H9 (cell line): Measurements from ENCODE around the gene TNPO3. TPM values are rescaled to one million over a fixed set of nuclear protein-coding genes. Genes with fewer than 3 reads are reported as not detected.

Experiments used
- DNase-seq: peaks from one replicate; pipeline ENCODE4 v3.0.0-alpha.2; 2017
- H2AFZ ChIP-seq: one replicate; pipeline ENCODE4 v1.6.1; 2013; ENCODE audit warnings: mild to moderate bottlenecking, low read length, control low read depth, moderate library complexity
- H2AK5ac ChIP-seq: 2 replicates; pipeline ENCODE4 v1.6.1; 2013; ENCODE audit warnings: low read length, control low read depth, mixed read lengths; ENCODE audit not compliant: insufficient read length
- H2BK120ac ChIP-seq: one replicate; pipeline ENCODE4 v1.6.1; 2013; ENCODE audit warnings: low read depth, mild to moderate bottlenecking, low read length, control low read depth, inconsistent platforms; ENCODE audit not compliant: poor library complexity, severe bottlenecking
- H2BK12ac ChIP-seq: 2 replicates; pipeline ENCODE4 v1.6.1; 2013; ENCODE audit warnings: low read length, control low read depth, mixed read lengths, low read depth; ENCODE audit not compliant: insufficient read length
- H2BK15ac ChIP-seq: 2 replicates; pipeline ENCODE4 v1.6.1; 2013; ENCODE audit warnings: low read depth, low read length, control low read depth
- H2BK20ac ChIP-seq: one replicate; pipeline ENCODE4 v1.6.1; 2013; ENCODE audit warnings: low read depth, mild to moderate bottlenecking, low read length, control low read depth, inconsistent platforms; ENCODE audit not compliant: poor library complexity, severe bottlenecking
- H2BK5ac ChIP-seq: 2 replicates; pipeline ENCODE4 v1.6.1; 2013; ENCODE audit warnings: low read length, control low read depth, mixed read lengths; ENCODE audit not compliant: insufficient read length
- H3K14ac ChIP-seq: 2 replicates; pipeline ENCODE4 v1.6.1; 2013; ENCODE audit warnings: low read length, control low read depth; ENCODE audit not compliant: insufficient read depth
- H3K18ac ChIP-seq: 2 replicates; pipeline ENCODE4 v1.6.1; 2013; ENCODE audit warnings: low read depth, mild to moderate bottlenecking, mixed read lengths, low read length, control low read depth; ENCODE audit not compliant: insufficient read length
- H3K23ac ChIP-seq: 2 replicates; pipeline ENCODE4 v1.6.1; 2013; ENCODE audit warnings: low read length, control low read depth, mixed read lengths, low read depth; ENCODE audit not compliant: insufficient read length
- H3K23me2 ChIP-seq: 2 replicates; pipeline ENCODE4 v1.6.1; 2013; ENCODE audit warnings: low read depth, mild to moderate bottlenecking, mixed read lengths, low read length, control low read depth; ENCODE audit not compliant: insufficient read length, poor library complexity, severe bottlenecking
- H3K27ac ChIP-seq: 2 replicates; pipeline ENCODE4 v1.5.1; 2013; ENCODE audit warnings: low read length, control low read depth, mixed read lengths, low read depth; ENCODE audit not compliant: insufficient read length
- H3K27me3 ChIP-seq: 2 replicates; pipeline ENCODE4 v1.6.1; 2013; ENCODE audit warnings: low read length, control low read depth, inconsistent platforms; ENCODE audit not compliant: insufficient read depth
- H3K4ac ChIP-seq: 2 replicates; pipeline ENCODE4 v1.6.1; 2013; ENCODE audit warnings: low read depth, mild to moderate bottlenecking, control low read depth, inconsistent platforms, low read length, moderate library complexity
- H3K4me1 ChIP-seq: 2 replicates; pipeline ENCODE4 v1.6.1; 2013; ENCODE audit warnings: low read length, control low read depth, inconsistent platforms; ENCODE audit not compliant: insufficient read depth
- H3K4me2 ChIP-seq: 2 replicates; pipeline ENCODE4 v1.6.1; 2013; ENCODE audit warnings: low read length, control low read depth, mixed read lengths; ENCODE audit not compliant: insufficient read length, insufficient read depth
- H3K56ac ChIP-seq: 2 replicates; pipeline ENCODE4 v1.6.1; 2013; ENCODE audit warnings: low read depth, mild to moderate bottlenecking, mixed read lengths, low read length, control low read depth; ENCODE audit not compliant: insufficient read length
- H3K79me1 ChIP-seq: 2 replicates; pipeline ENCODE4 v1.6.1; 2013; ENCODE audit warnings: low read depth, mild to moderate bottlenecking, moderate library complexity, low read length, control low read depth, inconsistent platforms; ENCODE audit not compliant: insufficient read depth, poor library complexity, severe bottlenecking
- H3K79me2 ChIP-seq: 2 replicates; pipeline ENCODE4 v1.6.1; 2013; ENCODE audit warnings: low read length, control low read depth, inconsistent platforms; ENCODE audit not compliant: insufficient read depth
- H3K9ac ChIP-seq: 2 replicates; pipeline ENCODE4 v1.6.1; 2013; ENCODE audit warnings: low read length, control low read depth, mixed read lengths; ENCODE audit not compliant: insufficient read length; ENCODE audit errors: extremely low read depth
- H3K9me3 ChIP-seq: one replicate; pipeline ENCODE4 v1.6.1; 2013; ENCODE audit warnings: low read depth, low read length, inconsistent platforms; ENCODE audit not compliant: control insufficient read depth
- H3T11ph ChIP-seq: one replicate; pipeline ENCODE4 v1.6.1; 2013; ENCODE audit warnings: mild to moderate bottlenecking, low read length, control low read depth, inconsistent platforms
- H4K20me1 ChIP-seq: one replicate; pipeline ENCODE4 v1.6.1; 2013; ENCODE audit not compliant: control insufficient read depth, insufficient read length, insufficient read depth
- H4K5ac ChIP-seq: 2 replicates; pipeline ENCODE4 v1.6.1; 2013; ENCODE audit warnings: low read depth, mild to moderate bottlenecking, mixed read lengths, low read length, control low read depth; ENCODE audit not compliant: insufficient read length
- H4K8ac ChIP-seq: replicated peaks from 2 replicates; pipeline ENCODE4 v1.6.1; 2013; ENCODE audit warnings: low read length, control low read depth, mixed read lengths, low read depth; ENCODE audit not compliant: insufficient read length
- H4K91ac ChIP-seq: 2 replicates; pipeline ENCODE4 v1.6.1; 2013; ENCODE audit warnings: low read depth, mild to moderate bottlenecking, moderate library complexity, mixed read lengths, low read length, control low read depth; ENCODE audit not compliant: insufficient read length
- H3K27ac Mint-ChIP-seq, 3 experiments: 2 replicates in 2 of 3; 3 replicates in 1 of 3; pipeline ENCODE4 v1.8.0; 2020 to 2021; ENCODE audit warnings: mixed read lengths in 3 of 3, mild to moderate bottlenecking in 1 of 3, moderate library complexity in 1 of 3
- H3K27me3 Mint-ChIP-seq: 2 replicates; pipeline ENCODE4 v1.8.0; 2021; ENCODE audit warnings: low read depth, mild to moderate bottlenecking, moderate library complexity, mixed read lengths
- H3K36me3 Mint-ChIP-seq, 3 experiments: 2 replicates in 2 of 3; 3 replicates in 1 of 3; pipeline ENCODE4 v1.8.0; 2020 to 2021; ENCODE audit warnings: low read depth in 3 of 3, mixed read lengths in 3 of 3; ENCODE audit not compliant: insufficient read depth in 1 of 3
- H3K4me1 Mint-ChIP-seq, 2 experiments: 2 replicates each; pipeline ENCODE4 v1.8.0; 2020; ENCODE audit warnings: mixed read lengths in 2 of 2
- H3K4me3 Mint-ChIP-seq, 2 experiments: 2 replicates in 1 of 2; 3 replicates in 1 of 2; pipeline ENCODE4 v1.8.0; 2020 to 2021; ENCODE audit warnings: mild to moderate bottlenecking in 2 of 2, mixed read lengths in 2 of 2, moderate library complexity in 1 of 2
- H3K9me3 Mint-ChIP-seq, 2 experiments: 2 replicates in 1 of 2; 3 replicates in 1 of 2; pipeline ENCODE4 v1.8.0; 2020; ENCODE audit warnings: mild to moderate bottlenecking in 2 of 2, mixed read lengths in 2 of 2, moderate library complexity in 1 of 2
- WGBS: extraction: QIAGEN DNeasy Blood & Tissue Kit; methylation state at CpG from one replicate; pipeline ENCODE4 v1.1.7; 2013; ENCODE audit warnings: missing lambda C conversion rate, low lambda C conversion rate, mixed read lengths; ENCODE audit not compliant: insufficient read length; ENCODE audit errors: extremely low coverage; 5-methylcytosine and 5-hydroxymethylcytosine counted together
- total RNA-seq: library from RNA; stranded (reverse); gene quantifications from 2 replicates; pipeline ENCODE4 v1.2.1, GENCODE V29; 2021
- TF ChIP-seq, protein P1 (sequence below): fragments of 200-600 bp; sonication (generic); conservative IDR thresholded peaks from 3 replicates; pipeline ENCODE4 v1.8.0; 2021; ENCODE audit warnings: antibody characterized with exemption, mild to moderate bottlenecking

Gene TNPO3
- total RNA-seq, 1 experiment from 2014 or later, result 90.1 TPM

DNA sequence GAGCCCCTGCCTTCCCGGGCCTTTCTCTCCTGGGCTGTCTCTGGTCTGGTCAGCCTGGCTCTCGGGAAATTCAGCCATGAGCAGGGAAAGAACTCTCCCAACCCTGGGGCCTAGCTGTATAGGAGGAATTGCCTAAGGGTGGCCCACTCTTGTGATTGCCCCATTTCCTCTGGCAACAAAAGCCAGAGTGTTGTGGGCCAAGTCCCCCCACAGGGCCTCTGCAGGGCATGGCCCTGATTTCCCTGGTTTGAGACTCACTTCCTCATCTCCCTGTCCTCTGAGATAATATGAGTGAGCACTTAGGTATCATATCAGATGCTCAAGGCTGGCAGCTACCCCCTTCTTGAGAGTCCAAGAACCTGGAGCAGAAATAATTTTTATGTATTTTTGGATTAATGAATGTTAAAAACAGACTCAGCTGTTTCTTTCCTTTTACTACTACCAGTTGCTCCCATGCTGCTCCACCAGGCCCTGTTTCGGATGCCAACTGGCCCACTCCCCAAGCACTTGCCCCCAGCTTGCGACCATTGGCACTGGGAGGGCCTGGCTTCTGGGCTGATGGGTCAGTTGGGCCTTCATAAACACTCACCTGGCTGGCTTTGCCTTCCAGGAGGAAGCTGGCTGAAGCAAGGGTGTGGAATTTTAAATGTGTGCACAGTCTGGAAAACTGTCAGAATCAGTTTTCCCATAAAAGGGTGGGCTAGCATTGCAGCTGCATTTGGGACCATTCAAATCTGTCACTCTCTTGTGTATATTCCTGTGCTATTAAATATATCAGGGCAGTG, 105.7 kb downstream of the TNPO3 start:
- no peak overlapping the region for H2BK12ac ChIP-seq
- no peak overlapping the region for H3K4ac ChIP-seq
- H3K27me3 Mint-ChIP-seq, result no peaks in the 10 kb centered on the region; the same call in 1 of the 2 replicates
- H4K91ac ChIP-seq, result no peak overlapping the region
- H2BK20ac ChIP-seq, result no peak overlapping the region
- no peak overlapping the region for H3K23ac ChIP-seq
- no peak overlapping the region for H2BK5ac ChIP-seq
- no peak overlapping the region for H2BK15ac ChIP-seq
- no peak overlapping the region for H3K4me3 Mint-ChIP-seq
- no peak overlapping the region for H2BK120ac ChIP-seq
- no peaks in the 10 kb centered on the region for H3K9me3 Mint-ChIP-seq
- H3K18ac ChIP-seq, result no peak overlapping the region
- no peaks in the 10 kb centered on the region for H3K9me3 ChIP-seq
- WGBS, result no CpG with 5 or more reads among the region's 4 CpGs
- H3K79me1 ChIP-seq, result no peaks in the 10 kb centered on the region
- H2AFZ ChIP-seq, result no peak overlapping the region
- H3K56ac ChIP-seq, result no peak overlapping the region
- DNase-seq, result no peak
- no peak overlapping the region for H3K27ac Mint-ChIP-seq
- no peak overlapping the region for H3K14ac ChIP-seq
- no peak overlapping the region for H2AK5ac ChIP-seq
- H3K4me1 Mint-ChIP-seq, result peaks cover 20 to 21% of the 10 kb centered on the region in 2 experiments
- no peak overlapping the region for H3K27ac ChIP-seq
- no peaks in the 10 kb centered on the region; the same call in 1 of the 2 replicates for H3K4me1 ChIP-seq
- H3K4me2 ChIP-seq, result no peak overlapping the region
- no peaks in the 10 kb centered on the region for H3K79me2 ChIP-seq
- peaks cover 0 to 22% (median 17%) of the 10 kb centered on the region in 3 experiments; a peak in 6 of 7 replicates for H3K36me3 Mint-ChIP-seq
- H3K27me3 ChIP-seq, result no peaks in the 10 kb centered on the region
- TF ChIP-seq, protein P1, sequence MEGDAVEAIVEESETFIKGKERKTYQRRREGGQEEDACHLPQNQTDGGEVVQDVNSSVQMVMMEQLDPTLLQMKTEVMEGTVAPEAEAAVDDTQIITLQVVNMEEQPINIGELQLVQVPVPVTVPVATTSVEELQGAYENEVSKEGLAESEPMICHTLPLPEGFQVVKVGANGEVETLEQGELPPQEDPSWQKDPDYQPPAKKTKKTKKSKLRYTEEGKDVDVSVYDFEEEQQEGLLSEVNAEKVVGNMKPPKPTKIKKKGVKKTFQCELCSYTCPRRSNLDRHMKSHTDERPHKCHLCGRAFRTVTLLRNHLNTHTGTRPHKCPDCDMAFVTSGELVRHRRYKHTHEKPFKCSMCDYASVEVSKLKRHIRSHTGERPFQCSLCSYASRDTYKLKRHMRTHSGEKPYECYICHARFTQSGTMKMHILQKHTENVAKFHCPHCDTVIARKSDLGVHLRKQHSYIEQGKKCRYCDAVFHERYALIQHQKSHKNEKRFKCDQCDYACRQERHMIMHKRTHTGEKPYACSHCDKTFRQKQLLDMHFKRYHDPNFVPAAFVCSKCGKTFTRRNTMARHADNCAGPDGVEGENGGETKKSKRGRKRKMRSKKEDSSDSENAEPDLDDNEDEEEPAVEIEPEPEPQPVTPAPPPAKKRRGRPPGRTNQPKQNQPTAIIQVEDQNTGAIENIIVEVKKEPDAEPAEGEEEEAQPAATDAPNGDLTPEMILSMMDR, result no peak
- no peak overlapping the region for H4K5ac ChIP-seq
- no peak overlapping the region for H3T11ph ChIP-seq
- no peak overlapping the region for H3K9ac ChIP-seq
- H4K20me1 ChIP-seq, result no peaks in the 10 kb centered on the region
- no peak overlapping the region for H4K8ac ChIP-seq
- H3K23me2 ChIP-seq, result no peaks in the 10 kb centered on the region
